ENCODE results near the gene B3GAT1.

- TF ChIP-seq CTCF (IDR thresholded peaks at IDR 0.05; ENCODE audit: insufficient read depth, low read depth, low read length) (no peak), EZH2 (IDR thresholded peaks at IDR 0.05; ENCODE audit: insufficient read depth, low read length) (no peak)
Observed at GRCh38 chr11:134385171-134385570, 26.9 kb downstream of the B3GAT1 start.
